Vagina (tissue), 2 donors: ENCODE data around the gene PLEKHG3.

Experiments
- POLR2A ChIP-seq, 2 donors: fragments of 450-650 bp; IDR thresholded peaks; one replicate each; pipeline ENCODE4 v1.6.1; 2017; ENCODE audit warnings: antibody characterized with exemption in 2 of 2, mild to moderate bottlenecking in 2 of 2, moderate library complexity in 2 of 2
- POLR2AphosphoS5 ChIP-seq, 2 donors: sonication (generic); formaldehyde crosslinking; IDR thresholded peaks; one replicate each; pipeline ENCODE4 v1.9.0; 2017; ENCODE audit warnings: antibody characterized with exemption in 2 of 2, mild to moderate bottlenecking in 2 of 2, low read depth in 1 of 2; ENCODE audit not compliant: insufficient read depth in 1 of 2
- TF ChIP-seq, protein P1 (sequence below), 3 experiments: fragments of 450-650 bp in 2 of 3; fragments of 200-600 bp in 1 of 3; sonication (generic) in 1 of 3; IDR thresholded peaks; one replicate each; pipeline ENCODE4 v1.5.1; 2017 to 2019; ENCODE audit warnings: antibody characterized with exemption in 3 of 3, mild to moderate bottlenecking in 2 of 3, moderate library complexity in 2 of 3

GRCh38 chr14:64730061-64730440 lies 25.8 kb downstream of the PLEKHG3 start:
- TF ChIP-seq POLR2A (IDR thresholded peaks at IDR 0.05) (no peak), POLR2AphosphoS5 (IDR thresholded peaks at IDR 0.05; ENCODE audit: insufficient read depth in 1 of 2, low read depth in 1 of 2) (no peak)
- TF ChIP-seq, protein P1, sequence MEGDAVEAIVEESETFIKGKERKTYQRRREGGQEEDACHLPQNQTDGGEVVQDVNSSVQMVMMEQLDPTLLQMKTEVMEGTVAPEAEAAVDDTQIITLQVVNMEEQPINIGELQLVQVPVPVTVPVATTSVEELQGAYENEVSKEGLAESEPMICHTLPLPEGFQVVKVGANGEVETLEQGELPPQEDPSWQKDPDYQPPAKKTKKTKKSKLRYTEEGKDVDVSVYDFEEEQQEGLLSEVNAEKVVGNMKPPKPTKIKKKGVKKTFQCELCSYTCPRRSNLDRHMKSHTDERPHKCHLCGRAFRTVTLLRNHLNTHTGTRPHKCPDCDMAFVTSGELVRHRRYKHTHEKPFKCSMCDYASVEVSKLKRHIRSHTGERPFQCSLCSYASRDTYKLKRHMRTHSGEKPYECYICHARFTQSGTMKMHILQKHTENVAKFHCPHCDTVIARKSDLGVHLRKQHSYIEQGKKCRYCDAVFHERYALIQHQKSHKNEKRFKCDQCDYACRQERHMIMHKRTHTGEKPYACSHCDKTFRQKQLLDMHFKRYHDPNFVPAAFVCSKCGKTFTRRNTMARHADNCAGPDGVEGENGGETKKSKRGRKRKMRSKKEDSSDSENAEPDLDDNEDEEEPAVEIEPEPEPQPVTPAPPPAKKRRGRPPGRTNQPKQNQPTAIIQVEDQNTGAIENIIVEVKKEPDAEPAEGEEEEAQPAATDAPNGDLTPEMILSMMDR (IDR thresholded peaks at IDR 0.05): no peak
